Esophagus (tissue), 2 donors: ENCODE measurements around the gene DRC7. TPM values are rescaled to one million over a fixed set of nuclear protein-coding genes. Genes with fewer than 3 reads are reported as not detected.

ENCODE experiments used
- H3K27ac ChIP-seq, 2 donors: one replicate each; pipeline ENCODE4 v1.5.1; 2013; ENCODE audit warnings: low read depth in 2 of 2, mild to moderate bottlenecking in 2 of 2, inconsistent platforms in 1 of 2, low read length in 1 of 2, moderate library complexity in 1 of 2
- H3K27me3 ChIP-seq, 2 donors: one replicate each; pipeline ENCODE4 v1.6.1; 2013; ENCODE audit warnings: low read length in 2 of 2, control low read depth in 1 of 2, mild to moderate bottlenecking in 1 of 2; ENCODE audit not compliant: insufficient read depth in 2 of 2, control insufficient read depth in 1 of 2
- H3K36me3 ChIP-seq, 2 donors: one replicate each; pipeline ENCODE4 v1.6.1; 2013; ENCODE audit warnings: low read length in 1 of 2; ENCODE audit not compliant: control insufficient read depth in 2 of 2, insufficient read depth in 2 of 2
- H3K4me1 ChIP-seq, 2 donors: one replicate each; pipeline ENCODE4 v1.6.1; 2013; ENCODE audit warnings: low read length in 1 of 2; ENCODE audit not compliant: control insufficient read depth in 2 of 2, insufficient read depth in 2 of 2
- H3K4me3 ChIP-seq, 2 donors: one replicate each; pipeline ENCODE4 v1.5.1; 2013; ENCODE audit warnings: low read length in 2 of 2, mild to moderate bottlenecking in 2 of 2, low read depth in 1 of 2, moderate library complexity in 1 of 2
- H3K9me3 ChIP-seq, 2 donors: one replicate each; pipeline ENCODE4 v1.6.1; 2013; ENCODE audit warnings: mild to moderate bottlenecking in 2 of 2, low read depth in 1 of 2, low read length in 1 of 2, moderate library complexity in 1 of 2; ENCODE audit not compliant: control insufficient read depth in 2 of 2, insufficient read depth in 1 of 2
- WGBS, 2 donors: extraction: QIAGEN DNeasy Blood & Tissue Kit; methylation state at CpG; one replicate each; pipeline ENCODE4 v1.1.7; 2013; 5-methylcytosine and 5-hydroxymethylcytosine counted together
- polyA plus RNA-seq, 2 donors: library from polyadenylated mRNA; stranded (reverse); fragments of 200-250 nt; gene quantifications; one replicate each; pipeline ENCODE4 v1.2.3, GENCODE V29; 2013
- donor health status: healthy with polysubstance abuse.
- donor health status: Bipolar disorder and iron deficiency.

Gene DRC7
- polyA plus RNA-seq, 2 donors = not detected

- H3K4me1 ChIP-seq = peaks cover under 1 to 4% of the 10 kb centered on the region in 2 donors
- H3K36me3 ChIP-seq = no peaks in the 10 kb centered on the region
- WGBS, 2 donors = 76 to 79% methylated on average over 13 of the region's 13 CpGs
- H3K4me3 ChIP-seq = no peak overlapping the region
- H3K27me3 ChIP-seq = no peaks in the 10 kb centered on the region
- H3K27ac ChIP-seq = no peak overlapping the region
- H3K9me3 ChIP-seq = no peaks in the 10 kb centered on the region
Measured at GRCh38 chr16:57730771-57731730, 36.4 kb downstream of the DRC7 start.

GRCh38 chr16:57732037-57732436 is 37.4 kb downstream of the DRC7 start:
- WGBS, 2 donors = 37 to 57% methylated on average over 2 of the region's 2 CpGs

GRCh38 chr16:57732714-57733113 is 38.1 kb downstream of the DRC7 start:
- no peak overlapping the region for H3K4me3 ChIP-seq
- H3K9me3 ChIP-seq = no peaks in the 10 kb centered on the region
- 68 to 71% methylated on average over 2 of the region's 2 CpGs for WGBS, 2 donors
- H3K4me1 ChIP-seq = peaks cover 4% of the 10 kb centered on the region in 2 donors
- no peaks in the 10 kb centered on the region for H3K36me3 ChIP-seq
- no peaks in the 10 kb centered on the region for H3K27me3 ChIP-seq
- H3K27ac ChIP-seq = no peak overlapping the region

More at GRCh38 chr16:57732037-57732436, 37.4 kb downstream of the DRC7 start:
- H3K4me1 ChIP-seq = peaks cover 4% of the 10 kb centered on the region in 2 donors
- H3K27me3 ChIP-seq = no peaks in the 10 kb centered on the region
- H3K4me3 ChIP-seq = no peak overlapping the region
- H3K36me3 ChIP-seq = no peaks in the 10 kb centered on the region
- no peak overlapping the region for H3K27ac ChIP-seq
- no peaks in the 10 kb centered on the region for H3K9me3 ChIP-seq

GRCh38 chr16:57734308-57734924 is 39.8 kb downstream of the DRC7 start:
- peak overlapping the region; percentile 69 to 86 for H3K4me3 ChIP-seq
- 47 to 51% methylated on average over 20 of the region's 20 CpGs for WGBS, 2 donors
- no peaks in the 10 kb centered on the region for H3K9me3 ChIP-seq
- H3K4me1 ChIP-seq = peaks cover 4% of the 10 kb centered on the region in 2 donors
- no peaks in the 10 kb centered on the region for H3K27me3 ChIP-seq
- peak overlapping the region; percentile 85 to 96 for H3K27ac ChIP-seq
- H3K36me3 ChIP-seq = peaks cover 0 to 4% of the 10 kb centered on the region in 2 donors

GRCh38 chr16:57734925-57735754 is 40.5 kb downstream of the DRC7 start:
- H3K27ac ChIP-seq = peak overlapping the region; percentile 85 to 96
- no peaks in the 10 kb centered on the region for H3K9me3 ChIP-seq
- peak overlapping the region; percentile 86 to 92 for H3K4me3 ChIP-seq
- no peaks in the 10 kb centered on the region for H3K27me3 ChIP-seq
- H3K4me1 ChIP-seq = peaks cover 4 to 10% of the 10 kb centered on the region in 2 donors
- peaks cover 0 to 4% of the 10 kb centered on the region in 2 donors for H3K36me3 ChIP-seq
- 0 to 1% methylated on average over 45 of the region's 45 CpGs for WGBS, 2 donors

DNA sequence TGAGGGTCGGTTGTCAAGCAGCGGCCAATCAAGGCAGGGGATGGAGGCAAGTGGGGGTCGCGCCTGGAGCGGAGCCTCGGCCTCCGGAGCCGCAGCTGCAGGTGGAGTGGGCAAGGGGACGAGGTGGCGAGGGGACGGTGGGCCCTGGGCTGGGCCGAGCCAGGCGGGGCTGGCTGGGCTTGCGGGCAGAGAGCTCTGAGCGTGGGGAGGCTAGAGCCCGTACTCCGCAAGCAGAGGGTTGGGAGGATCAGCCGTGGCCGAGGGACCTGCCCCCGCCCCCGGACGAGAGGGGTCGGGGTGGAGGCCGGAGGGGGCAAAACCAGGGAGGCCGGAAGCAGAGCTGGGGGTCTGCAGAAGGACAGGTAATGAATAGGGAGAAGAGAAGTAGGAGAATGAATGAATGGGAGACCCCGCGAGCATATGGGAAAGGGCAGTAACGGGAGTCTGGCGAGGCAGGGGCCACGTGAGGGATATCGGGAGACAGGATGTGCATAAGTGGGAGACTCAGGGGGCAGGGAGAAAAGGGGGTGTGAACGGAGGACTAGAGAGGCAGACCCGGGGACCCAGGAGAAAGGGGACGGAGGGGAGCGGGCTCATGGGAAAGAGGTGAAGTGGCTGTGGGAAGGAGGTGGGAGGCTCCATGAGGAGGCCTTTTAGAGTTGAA is 41.3 kb downstream of the DRC7 start, which contains the start of gene KATNB1:
KATNB1 (plus strand) TSS at position 16 of the 664 bp plus-strand sequence. CDS start 1,474 bp downstream, outside the sequence.
- Histone ChIP-seq H3K4me3 (peak within 1 kb of the TSS; percentile 86 to 92), H3K36me3 (peaks cover 0 to 4% of the 10 kb centered on the region in 2 donors), H3K27ac (peak within 1 kb of the TSS; percentile 85 to 96), H3K27me3 (no peaks in the 10 kb centered on the region), H3K4me1 (peaks cover 4 to 16% of the 10 kb centered on the region in 2 donors), H3K9me3 (no peaks in the 10 kb centered on the region)
- WGBS, 2 donors = 1 to 2% methylated on average over 35 of the region's 35 CpGs

GRCh38 chr16:57736419-57737351 is 42.1 kb downstream of the DRC7 start:
- H3K4me1 ChIP-seq = peaks cover 4 to 18% of the 10 kb centered on the region in 2 donors
- H3K36me3 ChIP-seq = peaks cover 0 to 4% of the 10 kb centered on the region in 2 donors
- H3K27ac ChIP-seq = peak overlapping the region; percentile 50 to 86
- no peaks in the 10 kb centered on the region for H3K9me3 ChIP-seq
- WGBS, 2 donors = 11 to 13% methylated on average over 23 of the region's 23 CpGs
- H3K27me3 ChIP-seq = no peaks in the 10 kb centered on the region
- H3K4me3 ChIP-seq = peak overlapping the region; percentile 86 to 92

DNA sequence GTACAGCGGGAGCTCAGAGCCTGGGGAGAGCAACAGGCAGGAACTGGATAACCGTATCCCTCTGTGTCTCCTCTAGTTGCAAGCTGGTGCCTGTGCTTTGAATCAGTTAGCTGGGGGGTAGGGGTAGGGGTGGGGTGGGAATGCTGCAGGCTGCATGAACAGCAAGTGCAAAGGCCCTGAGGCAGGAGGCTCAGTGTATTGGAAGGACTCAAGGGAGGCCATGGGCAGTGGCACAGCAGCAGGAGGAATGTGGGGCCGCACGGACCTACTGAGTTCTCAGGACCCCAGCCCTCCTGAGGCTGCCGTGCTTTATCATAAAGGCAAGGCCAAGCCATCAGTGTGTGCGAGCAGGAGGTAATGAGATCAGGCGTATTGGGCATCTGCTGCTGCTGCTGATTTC is 44.2 kb downstream of the DRC7 start:
- H3K4me3 ChIP-seq = no peak overlapping the region
- peaks cover 0 to 8% of the 10 kb centered on the region in 2 donors for H3K36me3 ChIP-seq
- WGBS, 2 donors = 95 to 98% methylated on average over 7 of the region's 7 CpGs
- no peaks in the 10 kb centered on the region for H3K9me3 ChIP-seq
- H3K27me3 ChIP-seq = no peaks in the 10 kb centered on the region
- peaks cover 4 to 18% of the 10 kb centered on the region in 2 donors for H3K4me1 ChIP-seq
- no peak overlapping the region for H3K27ac ChIP-seq
